A549 (cell line): ENCODE data around the gene MAPKAPK2.

Source experiments
- EP300 ChIP-seq, 2 experiments: fragments of >200 bp; sonication (Bioruptor Twin); formaldehyde crosslinking; IDR thresholded peaks; 2 replicates in 1 of 2; 3 replicates in 1 of 2; pipeline ENCODE4 v1.6.1; 2016 to 2017
- JUN ChIP-seq, 2 experiments: fragments of >200 bp; sonication (Bioruptor Twin); formaldehyde crosslinking; IDR thresholded peaks; 2 replicates in 1 of 2; 3 replicates in 1 of 2; pipeline ENCODE4 v1.6.1; 2016 to 2017
- POLR2A ChIP-seq: IDR thresholded peaks from 2 replicates; pipeline ENCODE4 v1.6.1; 2012; ENCODE audit warnings: mild to moderate bottlenecking, low read length
- TF ChIP-seq, protein P1 (sequence below): fragments of >200 bp; sonication (Bioruptor Twin); formaldehyde crosslinking; IDR thresholded peaks from 3 replicates; pipeline ENCODE4 v1.5.1; 2016

DNA sequence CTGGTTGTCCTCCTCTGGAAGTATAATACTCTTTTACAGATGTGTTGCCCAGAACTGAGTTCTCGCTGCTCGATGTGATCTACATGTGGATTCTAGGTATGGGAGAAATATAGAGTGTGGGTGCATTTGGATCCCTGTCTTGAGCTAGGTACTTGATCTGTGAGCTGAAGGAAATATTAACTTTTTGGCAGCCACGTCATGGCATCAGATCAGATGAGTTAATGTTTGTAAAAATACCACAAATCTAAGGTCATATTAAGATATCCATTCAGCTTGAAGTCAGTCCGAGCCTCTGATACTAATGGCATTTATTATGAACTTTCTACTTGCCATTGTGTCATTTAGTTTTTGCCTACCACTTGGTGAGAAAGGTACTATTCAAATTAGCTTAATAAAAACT is 24.6 kb downstream of the MAPKAPK2 start:
- no peak for TF ChIP-seq JUN (IDR thresholded peaks at IDR 0.05)
- TF ChIP-seq POLR2A = no peak
- TF ChIP-seq, protein P1, sequence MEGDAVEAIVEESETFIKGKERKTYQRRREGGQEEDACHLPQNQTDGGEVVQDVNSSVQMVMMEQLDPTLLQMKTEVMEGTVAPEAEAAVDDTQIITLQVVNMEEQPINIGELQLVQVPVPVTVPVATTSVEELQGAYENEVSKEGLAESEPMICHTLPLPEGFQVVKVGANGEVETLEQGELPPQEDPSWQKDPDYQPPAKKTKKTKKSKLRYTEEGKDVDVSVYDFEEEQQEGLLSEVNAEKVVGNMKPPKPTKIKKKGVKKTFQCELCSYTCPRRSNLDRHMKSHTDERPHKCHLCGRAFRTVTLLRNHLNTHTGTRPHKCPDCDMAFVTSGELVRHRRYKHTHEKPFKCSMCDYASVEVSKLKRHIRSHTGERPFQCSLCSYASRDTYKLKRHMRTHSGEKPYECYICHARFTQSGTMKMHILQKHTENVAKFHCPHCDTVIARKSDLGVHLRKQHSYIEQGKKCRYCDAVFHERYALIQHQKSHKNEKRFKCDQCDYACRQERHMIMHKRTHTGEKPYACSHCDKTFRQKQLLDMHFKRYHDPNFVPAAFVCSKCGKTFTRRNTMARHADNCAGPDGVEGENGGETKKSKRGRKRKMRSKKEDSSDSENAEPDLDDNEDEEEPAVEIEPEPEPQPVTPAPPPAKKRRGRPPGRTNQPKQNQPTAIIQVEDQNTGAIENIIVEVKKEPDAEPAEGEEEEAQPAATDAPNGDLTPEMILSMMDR = no peak
- TF ChIP-seq EP300 (IDR thresholded peaks at IDR 0.05) = no peak
